ENCODE data around the gene VAC14.

The VAC14 gene

DNA sequence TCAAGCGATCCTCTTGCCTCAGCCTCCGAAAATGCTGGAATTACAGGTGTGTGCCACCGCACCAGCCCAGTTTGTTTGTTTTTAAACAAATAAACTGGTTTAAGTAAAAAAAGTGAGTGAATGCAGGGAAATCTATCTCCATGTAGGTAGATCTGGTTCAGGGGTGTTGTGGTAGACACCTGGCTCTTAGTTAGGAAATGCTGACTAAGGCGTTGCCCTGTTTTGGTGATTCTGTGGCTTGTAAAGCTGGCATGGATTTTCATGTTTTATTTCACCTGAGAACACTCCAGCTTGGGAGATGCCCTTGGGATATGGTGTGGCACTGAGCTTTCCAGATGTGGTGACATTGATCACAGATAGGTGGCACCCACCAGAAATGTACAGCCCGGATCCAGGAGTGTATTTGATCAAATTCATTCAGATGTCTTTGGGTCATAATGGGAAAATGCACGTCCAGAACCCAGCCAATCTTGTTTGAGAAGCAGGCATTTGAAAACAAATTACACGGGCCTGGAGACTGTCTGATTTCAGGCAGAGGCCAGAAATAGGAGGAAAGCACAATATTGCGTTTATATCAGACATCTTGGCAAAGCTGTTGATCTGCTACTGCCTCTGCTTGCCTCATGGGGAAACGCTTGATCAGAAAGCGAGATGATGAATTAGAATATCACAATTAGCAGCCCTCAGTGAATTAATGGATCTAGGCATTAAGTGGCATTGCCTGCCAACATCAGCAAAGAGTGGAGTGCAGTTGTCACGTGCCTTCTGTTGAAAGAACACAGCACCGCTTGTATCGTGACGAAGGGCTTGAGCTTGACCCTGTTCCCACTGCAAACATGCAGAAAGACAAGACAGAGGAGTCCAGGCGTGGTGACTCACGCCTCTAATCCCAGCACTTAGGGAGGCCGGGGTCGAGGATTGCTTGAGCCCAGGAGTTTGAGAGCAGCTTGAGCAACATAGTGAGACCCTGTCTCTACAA lies 161.9 kb downstream of the VAC14 start:
- TF ChIP-seq, protein P1, sequence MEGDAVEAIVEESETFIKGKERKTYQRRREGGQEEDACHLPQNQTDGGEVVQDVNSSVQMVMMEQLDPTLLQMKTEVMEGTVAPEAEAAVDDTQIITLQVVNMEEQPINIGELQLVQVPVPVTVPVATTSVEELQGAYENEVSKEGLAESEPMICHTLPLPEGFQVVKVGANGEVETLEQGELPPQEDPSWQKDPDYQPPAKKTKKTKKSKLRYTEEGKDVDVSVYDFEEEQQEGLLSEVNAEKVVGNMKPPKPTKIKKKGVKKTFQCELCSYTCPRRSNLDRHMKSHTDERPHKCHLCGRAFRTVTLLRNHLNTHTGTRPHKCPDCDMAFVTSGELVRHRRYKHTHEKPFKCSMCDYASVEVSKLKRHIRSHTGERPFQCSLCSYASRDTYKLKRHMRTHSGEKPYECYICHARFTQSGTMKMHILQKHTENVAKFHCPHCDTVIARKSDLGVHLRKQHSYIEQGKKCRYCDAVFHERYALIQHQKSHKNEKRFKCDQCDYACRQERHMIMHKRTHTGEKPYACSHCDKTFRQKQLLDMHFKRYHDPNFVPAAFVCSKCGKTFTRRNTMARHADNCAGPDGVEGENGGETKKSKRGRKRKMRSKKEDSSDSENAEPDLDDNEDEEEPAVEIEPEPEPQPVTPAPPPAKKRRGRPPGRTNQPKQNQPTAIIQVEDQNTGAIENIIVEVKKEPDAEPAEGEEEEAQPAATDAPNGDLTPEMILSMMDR (IDR thresholded peaks at IDR 0.05; ENCODE audit: extremely low read depth, insufficient read depth, missing control alignments) = no peak
- in situ Hi-C loops (cut with MboI; ENCODE audit: low pct_unique_long_range_greater_than_20kb, low sequenced_read_pairs, unreplicated experiment) = no loop called here

More for the DNA sequence above, 161.9 kb downstream of the VAC14 start:
- no peak for DNase-seq (ENCODE audit: low spot score)
